ENCODE data around the gene TASP1. TPM values are rescaled to one million over a fixed set of nuclear protein-coding genes. Genes with fewer than 3 reads are reported as not detected.

The TASP1 gene
- total RNA-seq, 4 donors from 2014 or later, result 1.7 to 4.2 (median 2.7) TPM

DNA sequence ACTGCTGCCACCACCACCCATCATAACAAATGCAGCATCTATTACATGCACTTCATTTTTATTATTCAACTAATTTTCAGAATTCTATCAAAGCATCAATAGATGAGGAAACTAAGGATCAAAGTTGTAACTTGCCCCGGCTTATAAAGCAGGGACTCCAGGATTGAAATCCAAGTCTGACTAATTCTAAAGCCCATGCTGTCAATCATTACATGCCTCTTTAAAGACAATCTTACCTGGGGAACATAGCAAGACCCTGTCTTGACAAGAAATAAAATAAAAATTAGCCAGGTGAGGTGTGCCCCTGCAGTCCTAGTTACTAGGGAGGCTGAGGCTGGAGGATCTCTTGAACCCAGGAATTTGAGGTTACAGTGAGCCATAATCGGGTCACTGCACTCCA is 235.3 kb downstream of the TASP1 start:
- Histone ChIP-seq H3K4me3 (no peak overlapping the region), H3K9me3 (no peaks in the 10 kb centered on the region), H3K27ac (no peak overlapping the region), H3K36me3 (no peaks in the 10 kb centered on the region), H3K4me1 (no peaks in the 10 kb centered on the region), H3K27me3 (no peaks in the 10 kb centered on the region)
- ATAC-seq, result no peak
- TF ChIP-seq, protein P1, sequence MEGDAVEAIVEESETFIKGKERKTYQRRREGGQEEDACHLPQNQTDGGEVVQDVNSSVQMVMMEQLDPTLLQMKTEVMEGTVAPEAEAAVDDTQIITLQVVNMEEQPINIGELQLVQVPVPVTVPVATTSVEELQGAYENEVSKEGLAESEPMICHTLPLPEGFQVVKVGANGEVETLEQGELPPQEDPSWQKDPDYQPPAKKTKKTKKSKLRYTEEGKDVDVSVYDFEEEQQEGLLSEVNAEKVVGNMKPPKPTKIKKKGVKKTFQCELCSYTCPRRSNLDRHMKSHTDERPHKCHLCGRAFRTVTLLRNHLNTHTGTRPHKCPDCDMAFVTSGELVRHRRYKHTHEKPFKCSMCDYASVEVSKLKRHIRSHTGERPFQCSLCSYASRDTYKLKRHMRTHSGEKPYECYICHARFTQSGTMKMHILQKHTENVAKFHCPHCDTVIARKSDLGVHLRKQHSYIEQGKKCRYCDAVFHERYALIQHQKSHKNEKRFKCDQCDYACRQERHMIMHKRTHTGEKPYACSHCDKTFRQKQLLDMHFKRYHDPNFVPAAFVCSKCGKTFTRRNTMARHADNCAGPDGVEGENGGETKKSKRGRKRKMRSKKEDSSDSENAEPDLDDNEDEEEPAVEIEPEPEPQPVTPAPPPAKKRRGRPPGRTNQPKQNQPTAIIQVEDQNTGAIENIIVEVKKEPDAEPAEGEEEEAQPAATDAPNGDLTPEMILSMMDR (IDR thresholded peaks at IDR 0.05 in 4 of 5, conservative IDR thresholded peaks at IDR 0.05 in 1 of 5), result no peak
- no peak for TF ChIP-seq POLR2A (IDR thresholded peaks at IDR 0.05)
- intact Hi-C loops (cut with DNase I; ENCODE audit: low total_unique reads) (no loop called here), in situ Hi-C loops (cut with MboI; ENCODE audit: low sequenced_read_pairs in 4 of 4) (no loop called here)
- no peak for DNase-seq

DNA sequence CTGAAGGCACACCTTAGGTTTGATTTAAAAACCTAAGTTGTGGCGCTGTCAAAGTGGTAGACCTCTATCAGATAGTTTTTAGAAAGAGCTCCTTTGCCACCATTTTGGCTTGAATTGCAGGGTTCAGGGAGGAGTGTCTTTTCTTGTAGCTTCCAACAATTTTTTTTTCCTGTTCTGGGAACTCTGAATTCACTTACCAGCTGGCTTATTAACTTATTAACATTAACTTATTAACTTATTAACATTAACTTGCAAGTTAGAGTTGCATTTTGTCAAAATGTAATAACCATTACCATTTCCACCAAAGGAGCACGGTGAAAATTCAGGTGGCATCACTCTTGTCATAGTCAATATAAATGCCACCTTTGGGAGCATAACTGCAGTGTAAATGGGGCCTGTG is 235.7 kb downstream of the TASP1 start:
- in situ Hi-C loops (cut with MboI; ENCODE audit: low sequenced_read_pairs in 4 of 4), result no loop called here
- Histone ChIP-seq H3K9me3 (no peaks in the 10 kb centered on the region), H3K4me1 (no peaks in the 10 kb centered on the region), H3K36me3 (no peaks in the 10 kb centered on the region), H3K4me3 (no peak overlapping the region), H3K27me3 (no peaks in the 10 kb centered on the region), H3K27ac (no peak overlapping the region)
- ATAC-seq (no peak), DNase-seq (no peak)
- intact Hi-C loops (cut with DNase I; ENCODE audit: low total_unique reads), result no loop called here
- TF ChIP-seq POLR2A (IDR thresholded peaks at IDR 0.05), result no peak
- TF ChIP-seq, protein P1 (IDR thresholded peaks at IDR 0.05 in 4 of 5, conservative IDR thresholded peaks at IDR 0.05 in 1 of 5), result no peak

DNA sequence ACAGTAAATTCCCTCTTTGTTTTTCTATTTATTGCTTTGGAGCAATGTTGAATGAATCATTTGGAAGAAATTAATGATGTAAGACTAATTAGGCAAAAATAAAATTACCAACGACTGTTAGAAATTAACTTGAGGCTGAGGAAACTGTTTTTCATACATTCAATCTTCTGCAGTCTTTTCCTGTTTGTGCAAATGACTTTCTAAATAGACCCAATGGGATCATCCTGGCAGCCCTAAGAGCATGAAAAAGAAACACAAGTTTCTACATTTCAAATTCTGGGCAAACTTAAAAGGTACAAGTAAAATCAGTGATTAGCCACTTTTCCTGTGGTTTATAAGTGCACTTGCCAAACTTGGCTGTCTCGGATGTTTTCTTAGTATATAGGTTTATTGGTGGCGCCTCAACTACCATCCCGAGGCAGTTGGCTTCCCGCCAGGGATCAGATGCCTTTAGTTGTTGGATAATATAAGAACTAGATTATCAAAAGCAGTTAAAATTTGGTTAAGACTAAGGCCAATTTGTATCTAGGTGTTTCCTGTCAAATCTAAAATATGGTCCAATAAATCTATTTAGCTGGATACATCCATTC is 236.5 kb downstream of the TASP1 start:
- no peaks in the 10 kb centered on the region for H3K27me3 ChIP-seq
- DNase-seq, result no peak
- in situ Hi-C loops (cut with MboI; ENCODE audit: low sequenced_read_pairs in 4 of 4), result no loop called here

DNA sequence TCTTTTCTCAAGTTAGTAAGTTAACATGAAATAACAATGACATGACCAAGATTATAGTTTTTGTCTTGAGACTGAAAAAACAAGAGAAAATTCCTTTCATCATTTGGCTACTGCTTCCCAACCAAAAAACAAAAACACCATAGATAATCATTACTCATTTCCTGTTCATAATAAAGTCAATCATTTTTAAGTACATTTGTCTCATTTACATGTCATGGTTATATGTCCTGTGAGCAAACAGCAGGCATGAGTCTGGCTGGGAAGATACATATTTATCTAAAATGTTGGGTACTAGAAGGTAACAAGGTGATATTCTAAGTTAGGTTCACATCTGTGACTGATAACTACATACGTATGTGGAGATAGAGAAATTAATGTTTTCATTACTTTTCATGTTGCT is 237.1 kb downstream of the TASP1 start:
- in situ Hi-C loops (cut with MboI; ENCODE audit: low sequenced_read_pairs in 4 of 4), result no loop called here
- ATAC-seq (no peak), DNase-seq (no peak)
- Histone ChIP-seq H3K36me3 (no peaks in the 10 kb centered on the region), H3K27me3 (no peaks in the 10 kb centered on the region), H3K27ac (no peak overlapping the region), H3K4me3 (no peak overlapping the region), H3K4me1 (no peaks in the 10 kb centered on the region), H3K9me3 (no peaks in the 10 kb centered on the region)
- TF ChIP-seq POLR2A (IDR thresholded peaks at IDR 0.05), result no peak
- TF ChIP-seq, protein P1 (IDR thresholded peaks at IDR 0.05 in 4 of 5, conservative IDR thresholded peaks at IDR 0.05 in 1 of 5), result no peak
- intact Hi-C loops (cut with DNase I; ENCODE audit: low total_unique reads), result no loop called here

More for the DNA sequence above, 236.5 kb downstream of the TASP1 start:
- H3K36me3 ChIP-seq, result no peaks in the 10 kb centered on the region
- no peak for ATAC-seq
- no peaks in the 10 kb centered on the region for H3K9me3 ChIP-seq
- no peaks in the 10 kb centered on the region for H3K4me1 ChIP-seq
- H3K27ac ChIP-seq, result no peak overlapping the region
- intact Hi-C loops (cut with DNase I; ENCODE audit: low total_unique reads), result no loop called here
- TF ChIP-seq, protein P1 (IDR thresholded peaks at IDR 0.05 in 4 of 5, conservative IDR thresholded peaks at IDR 0.05 in 1 of 5), result no peak
- TF ChIP-seq POLR2A (IDR thresholded peaks at IDR 0.05), result no peak
- no peak overlapping the region for H3K4me3 ChIP-seq

DNA sequence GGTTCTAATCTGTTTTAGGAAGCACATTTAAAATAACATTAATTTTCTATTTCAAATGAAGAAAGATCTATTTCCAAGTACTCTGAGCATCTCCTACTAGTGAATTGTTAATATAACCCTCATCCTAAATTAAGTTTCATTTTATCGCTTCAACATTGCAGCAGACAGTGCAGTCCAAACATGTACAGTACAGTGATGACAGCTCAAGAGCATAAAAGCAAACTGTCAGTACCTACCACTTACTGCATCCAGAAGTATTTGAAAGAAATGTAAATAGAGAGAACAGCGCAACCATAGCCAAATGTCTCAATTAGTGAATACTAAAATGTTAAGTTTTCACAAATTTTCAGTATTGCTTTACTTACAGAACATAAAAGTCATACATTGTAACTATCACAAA is 238.3 kb downstream of the TASP1 start:
- H3K4me3 ChIP-seq, result no peak overlapping the region
- TF ChIP-seq POLR2A (IDR thresholded peaks at IDR 0.05), result no peak
- TF ChIP-seq, protein P1 (IDR thresholded peaks at IDR 0.05 in 4 of 5, conservative IDR thresholded peaks at IDR 0.05 in 1 of 5), result no peak
- intact Hi-C loops (cut with DNase I; ENCODE audit: low total_unique reads) (no loop called here), in situ Hi-C loops (cut with MboI; ENCODE audit: low sequenced_read_pairs in 4 of 4) (no loop called here)
- H3K36me3 ChIP-seq, result no peaks in the 10 kb centered on the region
- ATAC-seq, result no peak
- no peaks in the 10 kb centered on the region for H3K9me3 ChIP-seq
- no peak for DNase-seq
- no peak overlapping the region for H3K27ac ChIP-seq
- no peaks in the 10 kb centered on the region for H3K27me3 ChIP-seq
- H3K4me1 ChIP-seq, result no peaks in the 10 kb centered on the region

Data from gastrocnemius medialis (tissue), 4 donors.